SK-MEL-5 (cell line): ENCODE results near the gene TNKS1BP1. TPM values are rescaled to one million over a fixed set of nuclear protein-coding genes. Genes with fewer than 3 reads are reported as not detected.
"Not testable (repeated sequence)": the region's sequence is repeated elsewhere in the genome, so short reads cannot be mapped to it uniquely, and the experiment has no call there.

Experiments used
- DNase-seq: peaks from one replicate; pipeline ENCODE4 v3.0.0-alpha.2; 2016; ENCODE audit warnings: low read depth, low spot score
- in situ Hi-C: cut with HindIII; loops from 2 replicates; pipeline ENCODE4 v1.10.0; 2016; ENCODE audit warnings: low sequenced_read_pairs, high pct_unique_total_duplicates, low pct_unique_long_range_greater_than_20kb
- total RNA-seq: library from RNA; depleted of rRNA; stranded (reverse); fragments of >200 nt; shearing (Covaris generic); gene quantifications from 2 replicates; pipeline ENCODE4 v1.2.3, GENCODE V29; 2014

Gene TNKS1BP1
- total RNA-seq, 1 experiment from 2014 or later = 8.1 TPM

GRCh38 chr11:57306940-57307565, 17.7 kb downstream of the TNKS1BP1 start:
- DNase-seq = no peak
- in situ Hi-C loops = no loop called here

GRCh38 chr11:57306161-57306876, 18.4 kb downstream of the TNKS1BP1 start:
- in situ Hi-C loops = no loop called here
- no peak for DNase-seq

DNA sequence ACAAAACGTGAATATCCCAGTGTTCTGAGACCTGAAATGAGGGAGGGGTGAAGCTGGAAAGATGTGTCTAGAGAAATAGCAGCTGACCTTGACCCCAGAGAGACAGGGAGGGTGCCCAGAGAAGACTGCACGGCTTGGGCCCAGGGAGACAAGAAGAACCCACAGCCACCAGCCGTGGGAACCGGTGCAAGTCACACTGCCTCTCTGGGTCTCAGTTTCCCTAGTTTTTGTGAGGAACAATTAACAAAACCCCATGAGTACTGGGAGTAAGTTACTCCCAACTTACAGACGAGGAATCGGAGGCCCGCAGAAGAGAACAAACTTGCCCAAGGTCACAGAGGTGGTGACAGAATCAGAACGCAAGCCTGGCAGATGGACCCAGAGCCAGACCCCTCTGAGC, 19.2 kb downstream of the TNKS1BP1 start:
- in situ Hi-C loops = no loop called here

GRCh38 chr11:57303990-57304579, 20.7 kb downstream of the TNKS1BP1 start:
- no peak for DNase-seq
- in situ Hi-C loops = no loop called here

More for the DNA sequence above, 19.2 kb downstream of the TNKS1BP1 start:
- no peak for DNase-seq

- no peak for DNase-seq
- in situ Hi-C loops = no loop called here
Measured at GRCh38 chr11:57303280-57303989, 21.3 kb downstream of the TNKS1BP1 start.

GRCh38 chr11:57302489-57302888, 22.3 kb downstream of the TNKS1BP1 start:
- DNase-seq = no peak
- in situ Hi-C loops = no loop called here

- in situ Hi-C loops = no loop called here
- DNase-seq = no peak
Measured at GRCh38 chr11:57301711-57302423, 22.9 kb downstream of the TNKS1BP1 start.

DNA sequence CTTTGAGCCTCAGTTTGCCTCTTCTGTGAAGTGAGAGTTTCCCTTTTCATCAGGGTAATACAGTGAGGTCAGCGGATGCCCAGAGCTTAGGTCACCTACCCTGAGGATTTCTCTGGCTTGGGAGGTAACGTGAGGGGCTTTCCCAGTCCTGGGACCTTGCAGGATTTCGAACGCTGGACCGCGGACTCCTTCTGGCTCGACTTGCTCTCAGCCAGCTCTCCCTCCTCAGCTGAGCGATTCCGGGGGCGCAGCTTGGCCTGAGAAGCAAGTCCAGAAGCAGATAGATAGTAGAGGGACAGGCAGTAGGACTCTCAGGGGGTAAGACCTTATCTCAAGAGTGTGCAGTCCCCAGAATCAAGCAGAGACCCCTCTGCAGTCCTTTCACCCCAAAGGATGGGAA, 24.0 kb downstream of the TNKS1BP1 start:
- in situ Hi-C loops = no loop called here
- DNase-seq = no peak

GRCh38 chr11:57299150-57299737, 25.5 kb downstream of the TNKS1BP1 start:
- in situ Hi-C loops = no loop called here

GRCh38 chr11:57297221-57297620, 27.5 kb downstream of the TNKS1BP1 start:
- in situ Hi-C loops = no loop called here
- no peak for DNase-seq

More at GRCh38 chr11:57299150-57299737, 25.5 kb downstream of the TNKS1BP1 start:
- no peak for DNase-seq

- DNase-seq, in situ Hi-C loops: not testable (repeated sequence)
Measured at GRCh38 chr11:57296205-57296604, 28.5 kb downstream of the TNKS1BP1 start.

DNA sequence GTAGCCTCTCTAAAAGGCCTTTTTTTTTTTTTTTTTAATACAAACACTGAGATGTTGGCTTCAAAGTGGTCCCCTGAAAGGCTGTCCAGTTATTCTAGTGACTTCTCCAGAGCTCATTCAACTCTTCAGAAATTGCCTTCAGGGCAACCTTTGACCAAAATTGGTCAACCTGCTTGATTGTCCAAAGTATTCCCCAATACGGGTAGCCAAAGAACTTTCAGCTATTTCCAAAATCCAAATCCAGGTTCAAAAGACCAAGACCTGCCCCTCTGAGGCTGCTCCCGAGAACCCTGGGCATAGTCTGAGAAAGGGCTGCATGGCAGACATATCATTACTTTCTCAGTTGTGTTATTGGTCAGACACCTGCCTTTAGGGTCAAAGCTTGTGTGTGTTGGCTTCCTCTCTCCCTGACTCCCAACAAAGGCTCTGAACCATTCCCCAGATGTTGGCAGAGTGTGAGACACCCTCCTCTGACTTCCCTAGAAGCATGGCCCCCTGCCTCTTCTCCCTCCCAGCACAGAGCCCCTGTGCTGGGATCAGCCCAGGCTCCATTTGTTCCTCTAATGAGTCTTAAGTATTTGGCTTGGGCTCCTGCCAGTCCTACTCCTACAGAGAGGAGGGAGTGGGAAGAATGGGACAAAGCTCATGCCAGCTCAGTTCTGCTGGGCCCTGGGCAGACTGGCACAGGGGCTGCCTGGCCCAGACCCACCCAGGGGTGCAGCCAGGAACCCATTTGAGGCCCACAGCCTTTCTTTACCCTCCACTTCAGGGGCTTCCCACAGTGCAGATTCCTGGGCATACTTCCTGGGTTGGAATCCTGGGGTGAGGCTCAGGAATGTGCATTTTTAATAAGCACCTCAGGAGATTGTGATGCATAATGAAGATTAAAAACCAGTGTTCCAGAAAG, 30.3 kb downstream of the TNKS1BP1 start:
- in situ Hi-C loops = no loop called here
- no peak for DNase-seq

DNA sequence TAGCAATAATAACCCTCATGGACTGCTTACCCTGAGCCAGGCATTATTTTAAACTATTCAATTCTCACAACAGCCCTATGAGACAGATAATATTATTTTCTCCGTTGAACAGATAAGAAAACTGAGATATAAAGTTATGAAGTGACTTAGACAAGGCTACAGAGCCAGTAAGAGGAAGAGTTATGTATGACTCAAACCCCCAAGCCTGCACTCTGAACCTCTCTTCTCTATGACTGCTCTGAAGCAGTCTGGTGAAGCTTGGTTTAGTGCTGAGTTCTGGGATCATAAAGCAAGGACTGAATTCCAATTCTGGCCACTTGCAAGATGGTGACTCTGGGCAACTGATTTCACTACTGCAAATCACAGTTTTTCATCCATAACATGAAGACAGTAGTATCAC, 34.5 kb downstream of the TNKS1BP1 start:
- DNase-seq = no peak
- in situ Hi-C loops = no loop called here

DNA sequence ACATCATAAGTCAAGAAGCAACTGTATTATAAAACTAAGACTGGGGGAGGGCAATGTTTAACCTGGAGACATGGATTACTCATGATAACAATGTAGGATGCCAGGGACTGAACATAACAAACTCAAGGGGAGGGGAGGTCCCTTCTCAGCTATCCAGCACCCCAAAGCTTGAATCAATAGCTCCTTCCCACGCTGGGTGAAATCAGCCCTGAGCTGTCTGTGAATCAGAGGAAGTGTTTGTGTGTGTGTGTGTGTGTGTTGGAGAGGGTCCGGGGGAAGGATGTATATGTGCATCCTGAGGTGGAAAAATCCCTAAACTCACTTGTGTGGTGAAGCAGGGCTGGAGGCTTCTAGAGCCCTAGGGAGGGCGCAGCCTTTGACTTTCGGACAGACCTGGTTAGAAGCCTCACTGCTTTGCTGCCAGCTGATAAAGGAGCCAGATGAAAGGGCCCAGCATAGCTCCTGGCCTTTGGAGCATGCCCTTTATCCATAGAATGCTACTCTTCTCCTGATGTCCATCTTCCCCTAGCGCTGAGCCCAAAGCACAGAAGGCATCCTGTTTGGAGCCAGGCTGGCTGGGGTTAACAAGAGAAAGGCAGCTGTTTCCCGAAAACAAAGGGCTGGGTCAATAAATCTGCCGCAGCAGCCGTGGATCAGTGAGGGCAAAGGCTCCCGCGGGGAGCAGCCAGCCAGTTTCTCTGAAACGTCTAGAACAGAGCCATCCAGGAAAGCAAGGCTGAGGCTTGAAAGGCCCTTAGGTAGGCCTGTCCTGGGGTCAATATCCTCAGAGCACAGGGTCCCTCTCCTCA, 35.8 kb downstream of the TNKS1BP1 start:
- DNase-seq = peak; percentile 19
- in situ Hi-C loops = no loop called here

DNA sequence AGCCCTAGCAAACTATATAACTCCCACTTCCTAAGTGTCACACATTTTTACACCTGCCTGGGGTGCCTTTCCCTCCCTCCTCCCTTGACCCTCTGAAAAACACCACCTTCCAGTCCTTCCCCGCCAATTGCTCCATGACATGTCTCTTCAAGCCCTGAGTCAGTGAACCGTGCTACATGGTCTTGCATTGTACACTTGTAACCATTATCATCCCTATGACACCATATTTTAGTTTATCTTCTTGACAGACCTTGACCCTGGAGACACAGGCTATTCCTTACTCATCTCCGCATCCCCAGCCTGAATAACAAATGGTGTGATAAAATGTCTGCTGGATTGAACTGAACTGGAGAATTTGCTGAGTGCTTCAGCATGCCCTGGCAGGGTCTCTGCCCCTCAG, 36.9 kb downstream of the TNKS1BP1 start:
- in situ Hi-C loops = no loop called here
- DNase-seq = no peak
